NCI-H82 treated with DMSO at 0.1 percent for 48 hours (cell line): ENCODE measurements around the gene FGF23.

Experiments used
- DNase-seq: peaks from one replicate; lab custom pipeline; 2025; ENCODE audit not compliant: unreplicated experiment; lab: John Stamatoyannopoulos, UW

Gene FGF23

GRCh38 chr12:4320497-4320852 is 59.0 kb downstream of the FGF23 start:
- no peak for DNase-seq
